Glomerular endothelial cell (primary cell): ENCODE results near the gene TCF15. TPM values are rescaled to one million over a fixed set of nuclear protein-coding genes. Genes with fewer than 3 reads are reported as not detected.

Experiments used
- DNase-seq: peaks from one replicate; pipeline ENCODE4 v3.0.0-alpha.2; 2011; ENCODE audit warnings: low read depth, low spot score; ENCODE audit errors: extremely low read depth
- total RNA-seq: library from RNA; depleted of rRNA; stranded (reverse); fragments of >200 nt; gene quantifications from 2 replicates; pipeline ENCODE4 v1.2.3, GENCODE V29; 2015

Gene TCF15
- total RNA-seq, 1 donor from 2014 or later = 20.4 TPM

DNA sequence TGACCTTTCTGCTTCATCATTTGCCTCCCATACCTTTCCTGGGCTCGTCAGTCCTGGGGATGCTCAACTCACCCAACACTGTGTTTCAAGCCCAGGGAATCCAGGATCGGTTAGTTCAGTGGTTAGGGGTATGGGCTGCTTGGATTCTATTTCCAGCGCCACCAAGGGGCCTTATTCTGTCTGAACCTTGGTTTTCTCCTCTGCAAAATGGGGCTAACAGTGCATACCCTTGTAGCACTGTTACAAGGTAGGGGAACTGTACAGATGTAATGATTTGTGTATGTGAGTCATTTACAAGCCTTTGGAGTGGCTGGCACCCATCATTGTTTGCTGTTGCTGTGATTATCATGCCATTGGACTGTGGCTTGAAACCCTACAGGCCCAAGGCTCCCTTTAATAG is 52.0 kb downstream of the TCF15 start:
- no peak for DNase-seq

DNA sequence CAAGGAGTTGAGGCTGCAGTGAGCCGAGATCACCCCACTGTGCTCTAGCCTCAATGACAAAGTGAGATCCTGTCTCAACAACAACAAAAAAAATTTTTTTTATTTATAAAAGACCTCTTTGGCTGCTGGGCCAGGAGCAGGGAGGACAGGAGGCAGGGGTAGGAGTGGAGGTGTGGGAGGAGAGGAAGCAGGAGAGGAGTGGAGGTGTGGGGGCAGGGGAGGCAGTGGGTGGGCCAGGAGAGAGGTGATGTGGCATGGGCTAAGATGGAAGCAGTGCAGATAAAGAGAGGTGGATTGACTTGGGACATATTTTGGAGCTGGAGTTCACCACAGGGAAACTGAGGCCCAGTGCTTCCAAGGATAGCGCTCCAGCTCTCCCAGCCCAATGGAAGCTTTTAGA is 53.1 kb downstream of the TCF15 start:
- DNase-seq = no peak

DNA sequence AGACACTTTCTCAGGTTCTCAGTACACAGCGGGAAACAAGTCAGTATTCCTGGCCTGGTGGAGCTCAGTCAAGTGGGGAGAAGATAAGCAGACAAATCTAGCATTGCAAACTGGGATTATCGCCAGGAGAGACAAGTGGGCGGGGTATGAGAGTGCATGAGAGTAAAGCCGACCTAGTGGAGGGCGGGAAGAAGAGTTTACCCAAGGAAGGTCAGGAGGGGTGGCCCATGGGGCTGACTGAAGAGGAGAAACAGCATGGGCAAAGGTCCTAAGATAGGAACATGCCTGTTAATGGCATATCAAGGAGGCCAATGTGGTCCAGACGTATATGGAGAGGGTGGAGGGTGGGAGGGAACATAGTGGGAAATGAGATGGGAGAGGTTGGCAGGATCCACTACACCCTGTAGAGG is 54.1 kb downstream of the TCF15 start:
- no peak for DNase-seq

Other genes starting within 250 kb of the TCF15 start
- 42.8 and 48.1 TPM in 2 replicates for gene TRIB3, start 229.5 kb downstream of the TCF15 start, total RNA-seq
- 118 and 144 TPM in 2 replicates for gene RBCK1, start 202.0 kb downstream of the TCF15 start, total RNA-seq
- gene TBC1D20, start 147.8 kb downstream of the TCF15 start, total RNA-seq = 27.8 and 40.8 TPM in 2 replicates
- gene CSNK2A1, start 66.5 kb downstream of the TCF15 start, total RNA-seq = 115 and 132 TPM in 2 replicates
- gene SRXN1, start 42.9 kb upstream of the TCF15 start, total RNA-seq = 49.6 and 73.4 TPM in 2 replicates
- gene SCRT2, start 65.5 kb upstream of the TCF15 start, total RNA-seq = not detected in 2 replicates
- gene SLC52A3, start 158.2 kb upstream of the TCF15 start, total RNA-seq = not detected in 2 replicates
- gene FAM110A, start 223.4 kb upstream of the TCF15 start, total RNA-seq = 1.5 and 6.1 TPM in 2 replicates